ENCODE data around the gene CHL1.

DNA sequence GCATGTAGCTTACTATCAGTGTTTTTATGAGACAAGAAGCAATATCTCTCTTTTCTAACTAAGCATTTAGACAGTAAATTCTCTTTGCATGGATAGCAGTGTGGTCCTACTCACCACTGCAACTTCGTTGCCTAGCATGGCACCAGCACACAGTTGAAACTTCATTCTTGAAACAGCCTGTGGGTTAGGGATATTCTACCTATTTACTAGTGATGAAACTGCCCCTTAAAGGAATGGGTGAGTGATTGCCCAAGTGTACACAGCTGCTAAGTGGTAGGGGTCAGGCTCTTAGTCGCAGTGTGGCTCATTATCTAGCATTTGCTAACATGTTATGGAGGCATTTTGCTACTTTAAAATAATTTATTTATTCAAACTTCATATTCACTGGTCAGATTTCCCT, 78.4 kb downstream of the CHL1 start:
- TF ChIP-seq, protein P1, sequence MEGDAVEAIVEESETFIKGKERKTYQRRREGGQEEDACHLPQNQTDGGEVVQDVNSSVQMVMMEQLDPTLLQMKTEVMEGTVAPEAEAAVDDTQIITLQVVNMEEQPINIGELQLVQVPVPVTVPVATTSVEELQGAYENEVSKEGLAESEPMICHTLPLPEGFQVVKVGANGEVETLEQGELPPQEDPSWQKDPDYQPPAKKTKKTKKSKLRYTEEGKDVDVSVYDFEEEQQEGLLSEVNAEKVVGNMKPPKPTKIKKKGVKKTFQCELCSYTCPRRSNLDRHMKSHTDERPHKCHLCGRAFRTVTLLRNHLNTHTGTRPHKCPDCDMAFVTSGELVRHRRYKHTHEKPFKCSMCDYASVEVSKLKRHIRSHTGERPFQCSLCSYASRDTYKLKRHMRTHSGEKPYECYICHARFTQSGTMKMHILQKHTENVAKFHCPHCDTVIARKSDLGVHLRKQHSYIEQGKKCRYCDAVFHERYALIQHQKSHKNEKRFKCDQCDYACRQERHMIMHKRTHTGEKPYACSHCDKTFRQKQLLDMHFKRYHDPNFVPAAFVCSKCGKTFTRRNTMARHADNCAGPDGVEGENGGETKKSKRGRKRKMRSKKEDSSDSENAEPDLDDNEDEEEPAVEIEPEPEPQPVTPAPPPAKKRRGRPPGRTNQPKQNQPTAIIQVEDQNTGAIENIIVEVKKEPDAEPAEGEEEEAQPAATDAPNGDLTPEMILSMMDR (IDR thresholded peaks at IDR 0.05), result no peak
- TF ChIP-seq POLR2A (IDR thresholded peaks at IDR 0.05), result no peak

Data from body of pancreas (tissue), 4 donors.